ENCODE results near the gene APOH. TPM values are rescaled to one million over a fixed set of nuclear protein-coding genes. Genes with fewer than 3 reads are reported as not detected.
A peak's percentile ranks its signal among the peaks of the same experiment; 100 is the strongest.

The APOH gene
- total RNA-seq, 1 donor from 2014 or later, result not detected

DNA sequence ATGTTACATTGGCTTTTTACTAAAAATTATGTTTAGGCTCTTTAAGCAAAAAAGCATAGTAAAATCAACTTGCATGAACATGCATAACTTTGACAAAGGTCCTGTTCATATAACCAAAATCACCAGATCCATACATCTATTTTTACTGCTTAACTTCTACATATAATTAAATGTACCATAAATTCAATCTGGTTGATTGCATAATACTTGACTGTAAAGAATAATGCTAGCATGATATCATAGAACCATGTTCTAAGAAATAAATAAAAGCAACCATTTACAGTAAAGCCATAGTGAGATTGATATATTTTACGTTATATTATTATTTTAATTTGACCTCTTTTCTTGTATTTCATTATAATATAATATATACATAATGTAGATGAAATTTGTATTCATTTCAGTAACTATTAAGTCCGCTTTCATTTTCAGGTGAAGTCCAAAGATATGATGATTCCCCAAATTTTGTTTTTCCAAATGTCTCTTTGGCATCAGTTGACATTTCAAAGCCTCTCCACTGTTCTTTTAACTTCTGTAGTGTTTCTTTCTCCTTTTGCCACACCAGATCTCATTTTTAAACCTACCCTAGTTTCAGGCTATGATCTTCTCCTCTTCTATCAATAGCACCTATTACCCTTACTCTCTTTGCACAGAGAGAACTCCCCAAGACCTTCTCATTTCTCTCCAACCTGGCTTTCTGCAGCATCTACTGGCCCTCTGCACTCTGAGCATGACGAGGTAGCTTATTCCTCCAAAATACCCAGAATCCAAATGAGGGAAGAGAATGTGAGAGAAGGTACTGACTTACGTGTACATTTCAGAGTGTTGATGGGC, 1.8 kb downstream of the APOH start:
- no peaks in the 10 kb centered on the region for H3K36me3 Mint-ChIP-seq
- no peaks in the 10 kb centered on the region for H3K4me1 Mint-ChIP-seq
- Histone ChIP-seq H3F3A (ENCODE audit: low read depth) (no peaks in the 10 kb centered on the region), H3K27me3 (no peaks in the 10 kb centered on the region), H3K9ac (no peak overlapping the region), H3K36me3 (no peaks in the 10 kb centered on the region), H3K27ac (no peak overlapping the region), H3K79me2 (ENCODE audit: low read depth) (no peaks in the 10 kb centered on the region), H3K4me2 (no peak overlapping the region), H3K9me3 (ENCODE audit: low read depth) (no peaks in the 10 kb centered on the region), H4K20me1 (ENCODE audit: low read depth) (no peaks in the 10 kb centered on the region), H3K4me3 (no peak overlapping the region), H3K4me1 (no peaks in the 10 kb centered on the region), H2AFZ (replicated peaks) (peak overlapping the region; percentile 35)
- TF ChIP-seq EZH2phosphoT487 (IDR thresholded peaks at IDR 0.05), result no peak
- TF ChIP-seq EZH2 (IDR thresholded peaks at IDR 0.05), result no peak
- TF ChIP-seq, protein P1, sequence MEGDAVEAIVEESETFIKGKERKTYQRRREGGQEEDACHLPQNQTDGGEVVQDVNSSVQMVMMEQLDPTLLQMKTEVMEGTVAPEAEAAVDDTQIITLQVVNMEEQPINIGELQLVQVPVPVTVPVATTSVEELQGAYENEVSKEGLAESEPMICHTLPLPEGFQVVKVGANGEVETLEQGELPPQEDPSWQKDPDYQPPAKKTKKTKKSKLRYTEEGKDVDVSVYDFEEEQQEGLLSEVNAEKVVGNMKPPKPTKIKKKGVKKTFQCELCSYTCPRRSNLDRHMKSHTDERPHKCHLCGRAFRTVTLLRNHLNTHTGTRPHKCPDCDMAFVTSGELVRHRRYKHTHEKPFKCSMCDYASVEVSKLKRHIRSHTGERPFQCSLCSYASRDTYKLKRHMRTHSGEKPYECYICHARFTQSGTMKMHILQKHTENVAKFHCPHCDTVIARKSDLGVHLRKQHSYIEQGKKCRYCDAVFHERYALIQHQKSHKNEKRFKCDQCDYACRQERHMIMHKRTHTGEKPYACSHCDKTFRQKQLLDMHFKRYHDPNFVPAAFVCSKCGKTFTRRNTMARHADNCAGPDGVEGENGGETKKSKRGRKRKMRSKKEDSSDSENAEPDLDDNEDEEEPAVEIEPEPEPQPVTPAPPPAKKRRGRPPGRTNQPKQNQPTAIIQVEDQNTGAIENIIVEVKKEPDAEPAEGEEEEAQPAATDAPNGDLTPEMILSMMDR (IDR thresholded peaks at IDR 0.05), result no peak
- H3K9me3 Mint-ChIP-seq, result no peaks in the 10 kb centered on the region
- no peak for DNase-seq (ENCODE audit: low spot score)
- no peak overlapping the region for H3K4me3 Mint-ChIP-seq
- no peak overlapping the region for H3K27ac Mint-ChIP-seq
- H3K27me3 Mint-ChIP-seq (ENCODE audit: insufficient read depth, low read depth), result peaks cover 6% of the 10 kb centered on the region

DNA sequence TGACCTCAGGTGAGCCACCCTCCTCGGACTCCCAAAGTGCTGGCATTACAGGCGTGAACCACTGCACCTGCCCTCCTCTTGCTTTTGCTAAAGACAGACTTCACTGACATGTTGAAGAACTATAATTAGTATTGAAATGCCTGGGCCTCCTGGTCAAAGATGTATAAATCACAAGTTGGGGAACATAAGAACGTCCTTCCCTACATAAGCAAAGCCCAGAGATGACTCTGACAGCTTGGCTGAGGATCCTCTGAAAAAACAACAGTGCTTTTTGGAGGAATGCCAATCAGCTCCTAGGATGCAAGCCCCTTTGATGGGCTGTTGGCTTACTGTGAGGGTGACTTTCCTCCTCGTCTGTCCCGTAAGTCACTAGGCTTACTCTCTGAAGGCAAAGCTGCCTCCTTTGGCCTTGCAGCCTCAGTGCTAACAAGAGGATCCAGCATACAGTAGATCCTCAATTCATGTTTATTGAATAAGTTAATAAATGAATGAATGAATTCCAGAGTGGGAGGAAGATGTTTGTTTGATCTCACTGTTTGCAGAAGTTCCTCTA, 6.3 kb downstream of the APOH start:
- no peaks in the 10 kb centered on the region for H3K9me3 ChIP-seq (ENCODE audit: low read depth)
- DNase-seq (ENCODE audit: low spot score), result no peak
- H3K36me3 Mint-ChIP-seq, result no peaks in the 10 kb centered on the region

DNA sequence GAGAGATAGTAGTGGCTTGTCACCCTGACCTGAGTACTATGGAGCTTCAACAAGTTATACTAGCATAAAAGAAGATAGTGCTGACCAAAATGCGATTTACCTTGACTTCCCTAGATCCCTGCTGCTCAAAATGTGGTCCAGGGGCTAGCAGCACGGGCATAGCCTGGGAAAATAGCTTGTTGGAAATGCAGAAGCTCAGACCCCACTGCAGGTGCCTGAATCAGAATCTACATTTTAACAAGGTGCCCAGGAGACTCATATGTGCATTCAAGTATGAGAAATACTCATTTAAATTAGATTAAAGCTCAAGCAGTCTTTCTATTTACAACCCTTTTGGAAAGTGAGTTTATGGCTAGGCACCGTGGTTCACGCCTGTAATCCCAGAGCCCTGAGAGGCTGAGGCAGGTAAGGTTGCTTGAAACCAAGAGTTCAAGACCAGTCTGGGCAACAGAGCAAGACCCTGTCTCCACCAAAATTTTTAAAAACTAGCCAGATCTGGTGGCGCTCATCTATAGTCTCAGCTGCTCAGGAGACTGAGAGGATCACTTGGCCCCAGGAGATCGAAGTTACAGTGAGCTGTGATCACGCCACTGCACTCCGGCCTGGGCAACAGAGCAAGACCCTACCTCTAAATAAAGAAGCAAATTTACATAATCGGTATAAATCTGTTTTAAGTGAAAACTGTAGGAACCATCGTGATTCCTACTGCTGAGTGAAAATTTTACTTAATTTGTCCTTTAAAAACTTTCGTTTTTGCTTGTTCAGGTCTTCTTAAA, 7.3 kb downstream of the APOH start:
- DNase-seq (ENCODE audit: low spot score), result no peak
- Mint-ChIP-seq H3K36me3 (no peaks in the 10 kb centered on the region), H3K27me3 (ENCODE audit: insufficient read depth, low read depth) (peaks cover 4% of the 10 kb centered on the region), H3K27ac (no peak overlapping the region), H3K9me3 (no peaks in the 10 kb centered on the region), H3K4me3 (no peak overlapping the region), H3K4me1 (no peaks in the 10 kb centered on the region)
- H3K4me3 ChIP-seq, result no peak overlapping the region
- H3K9ac ChIP-seq, result no peak overlapping the region
- TF ChIP-seq, protein P1 (IDR thresholded peaks at IDR 0.05), result no peak
- TF ChIP-seq EZH2phosphoT487 (IDR thresholded peaks at IDR 0.05) (no peak), EZH2 (IDR thresholded peaks at IDR 0.05) (no peak)
- no peaks in the 10 kb centered on the region for H3K27me3 ChIP-seq
- H3K27ac ChIP-seq, result no peak overlapping the region
- H4K20me1 ChIP-seq (ENCODE audit: low read depth), result no peaks in the 10 kb centered on the region
- H3F3A ChIP-seq (ENCODE audit: low read depth), result no peaks in the 10 kb centered on the region
- H2AFZ ChIP-seq (replicated peaks), result no peak overlapping the region
- H3K36me3 ChIP-seq, result no peaks in the 10 kb centered on the region
- no peaks in the 10 kb centered on the region for H3K9me3 ChIP-seq (ENCODE audit: low read depth)
- no peaks in the 10 kb centered on the region for H3K4me1 ChIP-seq
- no peaks in the 10 kb centered on the region for H3K79me2 ChIP-seq (ENCODE audit: low read depth)
- H3K4me2 ChIP-seq, result no peak overlapping the region

More for the DNA sequence above, 6.3 kb downstream of the APOH start:
- no peak overlapping the region for H3K9ac ChIP-seq
- H4K20me1 ChIP-seq (ENCODE audit: low read depth), result no peaks in the 10 kb centered on the region
- H3K4me2 ChIP-seq, result no peak overlapping the region
- no peaks in the 10 kb centered on the region for H3K4me1 ChIP-seq
- H3F3A ChIP-seq (ENCODE audit: low read depth), result no peaks in the 10 kb centered on the region
- TF ChIP-seq EZH2phosphoT487 (IDR thresholded peaks at IDR 0.05) (no peak), EZH2 (IDR thresholded peaks at IDR 0.05) (no peak)
- TF ChIP-seq, protein P1 (IDR thresholded peaks at IDR 0.05), result no peak
- Mint-ChIP-seq H3K4me1 (no peaks in the 10 kb centered on the region), H3K27ac (no peak overlapping the region), H3K9me3 (no peaks in the 10 kb centered on the region), H3K4me3 (no peak overlapping the region), H3K27me3 (ENCODE audit: insufficient read depth, low read depth) (peaks cover 4% of the 10 kb centered on the region)
- no peaks in the 10 kb centered on the region for H3K36me3 ChIP-seq
- H3K27me3 ChIP-seq, result no peaks in the 10 kb centered on the region
- no peaks in the 10 kb centered on the region for H3K79me2 ChIP-seq (ENCODE audit: low read depth)
- H3K4me3 ChIP-seq, result no peak overlapping the region
- H3K27ac ChIP-seq, result no peak overlapping the region
- H2AFZ ChIP-seq (replicated peaks), result no peak overlapping the region
